ENCODE data around the gene DLG5.

DNA sequence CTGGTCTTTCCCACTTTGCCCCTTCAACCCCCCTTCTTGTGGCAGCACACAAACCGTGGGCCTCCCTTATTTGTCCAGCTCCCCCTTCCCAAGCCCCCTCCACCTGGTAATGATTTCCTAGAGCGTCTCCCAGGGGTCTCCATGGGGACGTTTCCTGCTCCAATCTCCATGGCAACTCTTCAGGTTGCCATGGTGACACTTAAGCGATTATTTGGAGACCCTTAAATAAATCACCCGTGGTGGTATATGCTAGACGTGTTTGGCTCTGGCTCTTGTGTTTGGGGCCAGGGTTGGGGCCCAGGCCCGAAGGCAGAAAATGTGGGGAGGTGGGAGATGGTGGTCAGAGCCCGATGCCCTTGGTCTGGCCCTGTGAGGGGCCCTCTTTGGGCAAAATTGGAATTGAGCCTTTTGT is 41.1 kb upstream of the DLG5 start:
- TF ChIP-seq POLR2A (IDR thresholded peaks at IDR 0.05): no peak
- TF ChIP-seq, protein P1, sequence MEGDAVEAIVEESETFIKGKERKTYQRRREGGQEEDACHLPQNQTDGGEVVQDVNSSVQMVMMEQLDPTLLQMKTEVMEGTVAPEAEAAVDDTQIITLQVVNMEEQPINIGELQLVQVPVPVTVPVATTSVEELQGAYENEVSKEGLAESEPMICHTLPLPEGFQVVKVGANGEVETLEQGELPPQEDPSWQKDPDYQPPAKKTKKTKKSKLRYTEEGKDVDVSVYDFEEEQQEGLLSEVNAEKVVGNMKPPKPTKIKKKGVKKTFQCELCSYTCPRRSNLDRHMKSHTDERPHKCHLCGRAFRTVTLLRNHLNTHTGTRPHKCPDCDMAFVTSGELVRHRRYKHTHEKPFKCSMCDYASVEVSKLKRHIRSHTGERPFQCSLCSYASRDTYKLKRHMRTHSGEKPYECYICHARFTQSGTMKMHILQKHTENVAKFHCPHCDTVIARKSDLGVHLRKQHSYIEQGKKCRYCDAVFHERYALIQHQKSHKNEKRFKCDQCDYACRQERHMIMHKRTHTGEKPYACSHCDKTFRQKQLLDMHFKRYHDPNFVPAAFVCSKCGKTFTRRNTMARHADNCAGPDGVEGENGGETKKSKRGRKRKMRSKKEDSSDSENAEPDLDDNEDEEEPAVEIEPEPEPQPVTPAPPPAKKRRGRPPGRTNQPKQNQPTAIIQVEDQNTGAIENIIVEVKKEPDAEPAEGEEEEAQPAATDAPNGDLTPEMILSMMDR (IDR thresholded peaks at IDR 0.05): no peak
- TF ChIP-seq POLR2AphosphoS5 (IDR thresholded peaks at IDR 0.05): no peak
- no peak for TF ChIP-seq EP300 (IDR thresholded peaks at IDR 0.05)

Data from suprapubic skin (tissue), 4 donors.